ENCODE results near the gene LOXHD1.

LOXHD1 gene

DNA sequence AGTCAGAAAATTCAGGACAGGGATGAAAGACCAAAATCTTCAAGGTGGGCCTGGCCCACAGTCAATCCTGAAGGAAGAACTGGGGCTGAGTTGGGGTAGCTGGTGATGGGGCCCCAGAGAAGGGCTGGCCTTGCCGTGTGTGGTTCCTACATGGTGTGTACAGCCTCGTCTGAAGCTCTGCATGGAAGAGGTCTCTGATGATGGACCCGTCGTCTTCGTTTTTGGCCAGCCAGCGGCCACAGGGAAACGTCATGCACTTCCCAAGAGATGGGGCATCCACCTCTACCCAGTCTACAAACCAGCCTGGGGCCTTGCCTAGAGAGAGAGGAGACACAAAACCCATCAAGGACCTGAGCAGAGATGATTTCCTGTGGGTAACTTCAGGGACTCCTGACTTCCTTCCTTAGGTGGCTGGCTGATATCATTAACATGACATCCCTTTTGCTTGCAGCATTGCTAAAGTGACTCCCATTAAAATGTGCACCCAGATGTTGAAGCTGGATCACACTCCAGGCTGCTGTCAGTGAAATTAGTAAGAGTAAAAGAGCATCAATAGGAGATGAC, 115.3 kb downstream of the LOXHD1 start:
- DNase-seq (ENCODE audit: low spot score), result no peak

DNA sequence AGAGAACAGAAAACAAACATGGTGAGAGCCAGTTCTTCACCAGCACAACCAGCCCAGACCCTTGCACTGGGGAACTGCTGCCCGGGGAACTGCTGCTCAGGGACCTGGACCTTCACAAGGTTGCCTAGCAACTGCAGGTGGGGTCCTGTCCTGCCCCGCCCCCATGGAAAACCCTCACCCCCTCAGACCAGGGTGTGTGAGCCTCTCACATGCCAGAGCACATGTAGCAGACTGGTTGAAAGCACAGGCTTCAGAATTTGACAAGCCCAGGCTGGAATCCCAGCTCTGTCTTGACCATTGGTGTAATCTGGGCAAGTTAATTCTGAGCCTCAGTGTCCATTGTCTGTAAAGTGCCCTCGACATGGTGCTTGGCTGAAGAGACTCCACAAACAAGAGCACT, 118.6 kb downstream of the LOXHD1 start:
- DNase-seq (ENCODE audit: low spot score), result no peak

DNA sequence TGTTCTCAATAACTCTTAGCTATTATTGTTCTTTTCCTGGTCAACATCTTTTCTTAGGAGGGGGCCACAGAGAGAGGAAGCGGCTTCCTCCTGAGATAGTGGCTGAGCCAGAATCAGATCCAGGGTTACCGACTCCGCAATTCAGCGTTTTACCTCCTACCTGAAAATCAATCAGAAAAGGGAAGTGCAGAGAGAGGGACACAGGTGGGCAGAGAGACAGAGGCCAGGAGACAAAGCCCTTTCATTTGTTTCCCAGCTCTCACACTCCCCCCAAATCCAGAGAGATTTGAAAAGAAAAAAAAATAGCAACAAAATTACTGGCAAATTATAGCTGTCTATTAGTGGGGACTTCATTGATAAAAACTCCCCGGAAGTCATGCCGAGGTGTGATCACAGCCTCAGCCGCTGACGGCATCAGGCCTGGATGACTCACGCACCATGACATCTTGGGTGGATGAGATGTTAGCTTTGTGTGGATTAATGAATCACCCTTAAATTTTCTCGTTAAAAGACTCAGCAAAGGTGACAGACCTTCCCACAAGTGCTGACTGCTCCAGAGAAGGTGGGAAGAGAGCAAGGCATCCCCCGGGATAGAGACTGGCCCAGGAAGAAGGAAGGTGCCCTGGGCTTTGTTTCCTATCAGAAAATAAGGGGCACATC, 120.7 kb downstream of the LOXHD1 start:
- peak; percentile 71 for DNase-seq (ENCODE audit: low spot score)

DNA sequence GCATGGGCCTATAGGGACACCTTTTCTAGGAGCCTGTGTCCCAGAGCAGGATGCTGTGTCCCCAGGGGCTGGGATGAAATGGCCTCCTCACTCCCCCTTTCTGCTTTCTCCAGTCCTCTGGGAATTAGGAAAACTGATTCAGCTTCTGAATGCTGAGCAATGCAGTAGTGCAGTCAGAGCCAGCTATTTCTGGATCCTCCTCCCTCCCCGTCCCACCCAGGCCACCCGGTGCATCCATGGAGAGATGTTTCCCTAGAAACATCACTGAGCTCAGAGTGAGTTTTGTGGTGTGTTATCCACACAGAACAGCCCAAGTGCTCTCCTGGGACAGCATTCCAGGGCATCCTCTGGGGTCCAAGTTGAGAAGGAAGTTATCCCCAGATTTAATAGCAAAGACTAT, 125.5 kb downstream of the LOXHD1 start:
- no peak for DNase-seq (ENCODE audit: low spot score)

DNA sequence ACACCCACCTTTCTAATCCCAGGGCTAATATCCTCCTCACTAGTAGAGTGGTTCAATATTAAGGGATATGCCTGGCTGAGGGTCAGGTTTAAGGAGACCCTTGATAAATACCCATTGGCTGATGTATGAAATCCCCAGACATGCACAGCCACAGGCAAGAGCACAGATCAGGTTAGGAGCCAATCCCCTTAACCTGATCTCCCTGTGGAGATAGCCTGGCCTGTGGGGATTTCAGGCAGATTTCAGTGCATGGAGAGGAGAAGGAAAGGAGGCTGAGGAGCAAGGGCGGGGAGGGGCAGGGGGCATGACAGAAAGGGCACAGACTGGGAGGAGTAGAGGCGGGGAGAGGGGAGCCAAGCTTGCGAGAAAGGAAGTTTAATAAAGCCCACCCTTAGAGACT, 129.0 kb downstream of the LOXHD1 start:
- DNase-seq (ENCODE audit: low spot score), result no peak

DNA sequence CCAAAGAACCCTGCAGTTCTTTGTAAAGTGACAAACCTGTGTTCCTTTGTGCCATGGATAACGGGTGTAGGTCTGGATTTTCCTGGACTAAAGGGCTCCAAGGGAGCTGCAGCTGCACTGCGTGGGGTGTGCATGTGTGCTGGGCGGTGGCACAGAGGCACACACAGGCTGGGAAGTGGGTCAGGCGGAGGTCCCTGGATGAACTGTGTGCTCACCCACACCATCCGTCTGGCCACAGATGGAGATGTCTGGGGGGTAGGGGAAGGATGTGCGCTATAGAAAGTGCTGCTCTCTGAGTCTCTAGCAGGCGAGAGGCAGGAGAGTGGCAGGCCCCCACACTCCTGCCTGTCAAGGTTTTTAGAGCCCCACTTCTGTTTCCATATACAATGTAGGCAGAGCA, 137.2 kb downstream of the LOXHD1 start:
- DNase-seq (ENCODE audit: low spot score), result no peak

DNA sequence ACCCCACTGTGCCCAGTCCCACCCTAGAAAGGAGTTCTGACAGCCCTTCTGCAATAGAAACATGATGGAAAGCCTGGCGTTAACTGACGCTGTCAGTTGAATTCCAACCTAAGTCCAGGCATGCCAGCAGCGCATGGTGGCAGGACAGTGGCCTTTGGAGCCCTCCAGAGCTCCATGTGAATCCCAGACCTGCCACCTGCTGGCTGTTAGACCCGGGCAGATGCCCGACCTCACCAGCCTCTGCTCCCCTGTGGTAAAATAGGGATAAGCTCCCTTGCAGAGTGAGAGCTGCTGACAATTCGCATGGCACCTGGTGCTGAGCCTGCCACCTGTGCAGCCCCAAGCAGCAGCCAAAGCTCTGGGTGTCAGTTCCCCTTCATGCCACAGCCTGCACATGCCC, 138.6 kb downstream of the LOXHD1 start:
- peak; percentile 20 for DNase-seq (ENCODE audit: low spot score)

DNA sequence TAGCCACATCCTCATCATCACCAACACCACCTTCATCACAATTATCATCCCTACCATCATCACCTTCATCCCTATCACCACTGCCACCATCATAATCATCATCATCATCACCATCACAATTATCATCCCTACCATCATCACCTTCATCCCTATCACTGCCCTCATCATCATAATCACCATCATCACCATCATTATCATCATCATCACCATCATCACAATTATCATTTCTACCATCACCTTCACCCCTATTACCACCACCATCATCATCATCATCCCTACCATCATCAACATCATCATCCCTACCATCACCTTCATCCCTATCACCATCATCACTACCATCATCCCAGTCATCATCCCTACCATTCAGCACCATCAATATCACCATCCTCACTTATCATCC, 140.5 kb downstream of the LOXHD1 start:
- no peak for DNase-seq (ENCODE audit: low spot score)

DNA sequence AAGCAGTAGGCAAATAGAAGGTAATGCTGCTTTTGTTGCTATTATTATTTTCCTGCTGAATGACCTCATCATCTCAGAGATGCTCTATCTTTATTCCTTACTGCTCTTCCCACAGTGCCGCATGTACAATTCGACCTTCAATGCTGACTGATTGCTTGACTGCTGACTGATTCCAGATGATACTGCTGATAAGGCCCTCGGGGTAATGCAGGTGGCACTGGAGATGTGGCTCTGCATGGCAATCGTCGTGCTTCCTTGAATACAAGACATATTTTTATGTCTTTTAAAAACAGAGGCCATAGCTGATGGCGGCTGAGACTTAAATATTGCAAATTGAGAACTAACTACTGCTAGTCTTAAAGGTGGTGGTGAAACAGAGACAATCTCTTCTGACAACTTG, 146.6 kb downstream of the LOXHD1 start:
- no peak for DNase-seq (ENCODE audit: low spot score)

DNA sequence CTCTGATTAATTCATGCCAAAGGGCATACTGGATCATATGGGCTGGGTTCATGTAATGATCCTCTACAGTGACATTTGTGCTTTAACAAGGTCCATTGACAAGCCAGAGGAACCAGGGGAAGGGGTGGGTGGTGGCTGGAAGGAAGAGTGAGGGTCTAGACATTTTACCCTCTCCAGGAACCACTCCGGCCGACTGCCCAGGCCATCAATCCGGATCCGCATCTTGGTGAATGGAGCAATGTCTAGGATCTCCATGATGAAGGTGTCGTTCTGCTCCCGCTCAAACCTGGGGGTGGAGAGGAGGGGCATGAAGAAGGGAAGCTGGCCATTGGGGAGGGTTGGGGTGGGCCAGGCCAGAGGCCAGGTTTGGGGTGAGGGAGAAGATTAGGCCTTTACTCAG, 147.5 kb downstream of the LOXHD1 start:
- DNase-seq (ENCODE audit: low spot score), result no peak

DNA sequence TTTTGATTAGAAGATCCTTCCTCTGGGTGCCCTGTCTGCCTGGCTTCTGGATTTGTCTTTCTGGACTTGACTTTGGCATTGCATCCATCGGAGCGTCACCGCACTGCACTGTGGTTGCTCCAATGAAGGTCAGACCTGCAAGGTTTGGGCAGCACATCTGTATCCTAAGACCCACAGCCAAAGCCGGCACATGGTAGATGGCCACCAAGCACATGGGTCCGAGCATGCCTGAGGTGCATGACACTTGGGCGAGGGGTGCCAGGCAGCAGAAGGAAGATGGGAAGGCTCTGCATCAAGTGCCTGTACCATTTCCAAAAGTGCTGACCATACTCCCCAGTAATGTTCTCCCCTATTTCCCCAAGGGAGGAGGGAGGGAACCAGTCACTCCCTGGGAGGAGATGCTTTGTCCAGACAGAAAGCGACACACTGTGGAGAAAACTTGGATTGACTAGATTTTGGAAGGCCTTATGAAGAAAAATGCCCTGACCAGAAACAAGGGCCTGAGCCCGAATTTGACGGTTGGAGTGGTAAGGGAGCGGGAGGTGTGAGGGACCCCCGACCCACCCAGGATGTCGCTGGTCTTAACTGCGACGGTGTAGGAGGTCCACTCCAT, 149.9 kb downstream of the LOXHD1 start:
- DNase-seq (ENCODE audit: low spot score), result no peak

DNA sequence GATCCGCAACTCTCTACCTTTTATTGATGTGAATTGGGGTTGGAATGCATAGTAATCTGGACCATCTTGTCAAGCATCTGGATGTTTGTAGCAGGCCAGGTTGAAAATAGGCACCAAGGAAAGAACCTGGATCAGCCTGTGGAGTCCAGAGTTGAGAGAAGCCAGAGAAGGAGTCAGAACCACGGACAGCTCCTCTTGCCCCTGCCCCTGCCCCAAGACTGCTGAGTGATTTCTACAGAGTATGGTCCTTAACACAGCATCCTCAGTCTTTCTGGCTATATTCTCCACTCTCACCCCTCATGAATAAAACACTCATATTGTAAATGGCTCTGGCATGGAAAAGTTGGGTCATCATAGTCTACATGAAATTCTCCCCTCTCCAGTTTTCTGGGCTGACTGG, 154.6 kb downstream of the LOXHD1 start:
- DNase-seq (ENCODE audit: low spot score), result no peak

DNA sequence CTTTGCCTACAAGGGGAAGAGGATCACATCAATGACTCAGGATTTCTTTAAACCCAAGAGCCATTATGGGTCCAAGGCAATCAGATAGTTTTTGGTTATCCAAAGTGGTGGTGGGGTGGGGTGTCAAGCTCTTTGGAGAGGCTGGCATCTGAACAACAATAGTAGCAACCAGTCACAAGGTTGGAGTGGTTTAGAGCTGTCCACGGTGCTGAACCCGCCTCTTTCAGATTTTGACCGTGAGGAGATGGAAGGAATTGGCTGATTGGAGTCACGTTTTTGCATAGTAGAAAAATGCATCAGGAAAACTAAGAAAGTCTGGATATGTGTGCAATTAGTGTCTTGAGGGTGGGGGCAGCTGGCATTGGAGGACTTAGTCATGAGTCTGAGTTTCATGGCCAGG, 159.9 kb downstream of the LOXHD1 start:
- DNase-seq (ENCODE audit: low spot score), result peak; percentile 22

DNA sequence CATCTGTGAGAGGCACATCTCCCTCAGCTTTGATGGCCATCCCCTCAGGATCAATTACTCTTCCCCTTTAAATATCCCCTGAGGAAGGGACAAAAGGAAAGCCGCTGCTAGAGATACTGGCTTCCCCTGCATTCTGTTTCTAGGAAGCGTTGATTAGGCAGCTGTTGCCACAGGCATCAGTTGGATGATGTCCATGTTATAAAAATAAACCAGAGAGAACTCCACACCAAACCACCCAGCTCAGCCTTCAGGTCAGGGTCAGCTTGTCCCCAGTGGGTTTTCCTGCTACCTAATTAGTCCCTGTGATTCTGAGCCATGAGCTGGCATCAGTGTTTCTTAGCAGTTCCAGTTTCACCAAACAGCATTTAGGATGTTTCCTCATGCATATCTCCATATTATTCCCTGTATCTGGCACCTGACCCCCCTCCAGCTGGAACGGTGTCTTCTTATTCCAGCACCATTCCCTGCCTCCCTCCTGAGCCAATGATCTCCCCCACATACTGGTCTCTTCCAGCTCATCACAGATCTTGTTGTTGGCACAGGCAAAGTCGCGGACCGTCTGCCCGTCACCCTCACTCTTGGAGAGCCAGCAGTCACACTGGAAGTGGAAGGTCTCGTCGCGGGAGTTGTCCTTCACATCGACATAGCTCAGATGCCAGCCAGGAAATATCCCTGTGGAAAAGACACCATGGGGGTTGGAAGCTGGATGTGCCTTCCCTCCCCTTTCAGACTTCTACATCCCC, 168.4 kb downstream of the LOXHD1 start:
- DNase-seq (ENCODE audit: low spot score), result no peak

DNA sequence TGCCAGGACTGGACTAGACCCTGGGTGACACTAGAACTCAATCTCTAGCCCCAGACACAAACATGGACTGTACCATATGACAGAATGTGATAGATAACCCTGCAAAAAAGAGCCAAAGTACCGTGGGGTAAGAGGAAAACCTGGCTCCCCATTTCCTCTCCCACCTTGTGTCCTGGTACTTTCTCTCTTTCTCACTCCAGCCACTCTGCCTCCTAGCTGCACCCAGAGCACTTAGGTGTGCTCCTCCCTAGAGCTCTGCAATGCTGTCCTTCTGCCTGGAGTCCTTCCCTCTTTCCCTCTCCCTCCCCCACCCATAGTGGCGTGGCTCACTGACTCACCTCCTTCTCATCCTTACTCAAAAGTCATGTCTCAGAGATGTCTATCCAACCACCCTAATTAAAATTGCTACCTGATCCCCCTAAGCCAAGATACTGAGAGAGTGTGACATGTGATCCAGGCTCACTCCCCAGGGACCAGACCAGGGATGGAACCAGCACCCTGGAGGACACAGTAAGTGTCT, 171.3 kb downstream of the LOXHD1 start:
- DNase-seq (ENCODE audit: low spot score), result peak; percentile 33

DNA sequence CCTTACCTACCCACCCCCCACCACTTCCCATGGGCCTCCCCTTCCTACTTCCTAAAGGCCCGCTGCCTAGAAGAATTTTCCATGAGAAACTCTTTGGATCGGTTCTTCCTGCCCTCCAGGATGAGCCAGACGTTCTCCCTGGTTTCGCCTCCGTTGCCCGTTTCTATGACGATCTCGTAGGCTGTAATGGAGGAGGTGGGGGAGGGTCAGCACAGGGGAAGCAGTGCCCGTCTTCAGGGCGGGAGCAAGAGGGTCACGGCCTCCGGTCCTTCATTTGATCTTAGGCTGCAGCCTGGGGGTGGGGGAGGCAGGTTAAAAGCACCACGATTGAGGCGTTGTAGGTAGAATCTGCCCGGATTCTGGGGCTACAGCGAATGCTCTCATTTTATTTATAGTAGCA, 172.0 kb downstream of the LOXHD1 start:
- no peak for DNase-seq (ENCODE audit: low spot score)

DNA sequence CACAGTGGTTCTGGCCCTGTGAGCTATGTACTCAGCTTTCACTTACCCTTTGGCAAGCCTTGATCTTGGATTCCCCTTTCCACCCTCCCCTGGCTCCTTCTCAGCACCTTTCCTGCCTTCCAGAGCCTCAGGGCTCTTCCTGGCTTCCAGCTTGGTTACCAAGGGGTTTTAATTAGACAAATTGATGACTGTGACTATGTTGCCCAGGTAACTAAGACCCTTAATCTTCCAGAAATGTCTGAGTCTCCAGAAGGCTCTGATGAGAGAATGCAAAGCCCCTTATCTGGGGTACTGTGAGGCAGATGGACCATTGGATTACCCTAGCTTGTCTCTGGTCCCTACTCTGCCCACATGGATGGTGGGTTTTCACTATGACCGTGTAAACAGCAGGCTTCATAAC, 174.2 kb downstream of the LOXHD1 start:
- DNase-seq (ENCODE audit: low spot score), result no peak

DNA sequence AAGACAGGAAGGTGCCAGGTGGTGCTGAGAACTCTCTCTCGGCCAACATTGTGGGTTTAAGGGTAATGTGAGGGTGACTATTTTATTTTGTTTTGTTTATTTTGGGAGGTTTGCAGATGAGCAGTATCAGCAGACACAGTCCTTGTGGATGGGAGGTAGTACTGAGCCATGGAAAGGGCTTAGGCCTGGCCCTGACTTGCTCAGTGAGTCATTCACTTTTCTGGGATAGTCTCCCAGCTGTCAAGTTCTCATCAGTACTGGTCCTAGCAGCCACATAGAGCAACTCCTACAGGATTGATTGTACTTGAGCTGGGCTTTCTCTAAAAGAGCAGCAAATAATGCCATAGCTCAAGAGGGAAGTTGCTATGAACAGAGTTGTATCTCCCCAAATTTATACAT, 175.2 kb downstream of the LOXHD1 start:
- DNase-seq (ENCODE audit: low spot score), result no peak

DNA sequence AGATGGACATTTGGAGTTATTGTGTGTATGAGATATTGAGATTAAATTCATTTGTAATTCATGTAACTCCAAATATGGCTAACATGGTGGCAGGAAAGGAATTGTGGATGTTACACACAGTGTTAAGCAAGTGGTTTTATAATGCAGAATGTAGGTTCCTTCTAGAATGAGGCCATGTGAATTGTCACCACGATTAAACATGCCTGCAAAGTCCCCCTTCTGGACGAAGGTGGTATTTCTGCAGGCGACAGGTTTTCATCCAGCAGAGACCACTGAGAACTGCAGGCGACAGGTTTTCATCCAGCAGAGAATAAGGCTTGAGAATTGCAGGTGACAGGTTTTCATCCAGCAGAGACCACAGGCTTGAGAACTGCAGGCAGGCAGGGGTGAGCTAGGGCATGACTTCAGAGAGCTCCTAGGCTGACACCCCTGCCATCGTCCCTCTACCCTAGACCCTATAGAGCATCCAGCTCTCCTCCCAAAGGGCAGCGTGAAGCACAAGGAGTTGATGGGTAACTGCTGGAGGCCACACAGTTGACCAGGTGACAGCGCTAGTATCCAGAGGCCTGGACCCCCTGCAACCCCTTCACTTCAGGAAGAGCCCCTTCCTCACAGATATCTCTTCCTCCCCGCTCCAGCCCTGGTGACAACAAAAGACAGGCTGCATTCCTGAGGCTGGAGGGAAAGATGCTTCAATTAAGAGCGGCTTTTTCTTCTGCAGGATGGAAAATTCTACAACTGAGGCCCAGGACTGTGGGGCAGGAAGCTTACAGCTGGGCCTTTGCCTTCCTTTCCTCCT, 175.8 kb downstream of the LOXHD1 start:
- peak; percentile 46 for DNase-seq (ENCODE audit: low spot score)

DNA sequence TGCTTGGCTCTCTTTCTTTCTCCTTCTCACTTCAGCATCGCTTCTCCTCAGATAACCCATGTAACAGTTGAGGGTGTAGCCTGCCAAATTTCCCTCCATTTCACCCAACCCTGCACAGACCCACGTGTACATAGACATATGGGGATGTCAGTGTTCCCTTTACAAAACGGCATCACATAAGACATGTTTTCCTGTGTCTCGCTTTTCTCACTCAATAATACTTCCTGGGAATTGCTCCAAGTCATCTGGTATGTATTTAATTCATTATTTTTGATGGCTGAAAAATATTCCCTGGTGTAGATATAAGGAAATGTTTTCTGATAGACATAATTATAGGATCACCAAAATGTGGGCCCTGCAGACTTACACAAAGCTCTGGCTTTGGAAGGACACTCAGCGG, 176.8 kb downstream of the LOXHD1 start:
- no peak for DNase-seq (ENCODE audit: low spot score)

DNA sequence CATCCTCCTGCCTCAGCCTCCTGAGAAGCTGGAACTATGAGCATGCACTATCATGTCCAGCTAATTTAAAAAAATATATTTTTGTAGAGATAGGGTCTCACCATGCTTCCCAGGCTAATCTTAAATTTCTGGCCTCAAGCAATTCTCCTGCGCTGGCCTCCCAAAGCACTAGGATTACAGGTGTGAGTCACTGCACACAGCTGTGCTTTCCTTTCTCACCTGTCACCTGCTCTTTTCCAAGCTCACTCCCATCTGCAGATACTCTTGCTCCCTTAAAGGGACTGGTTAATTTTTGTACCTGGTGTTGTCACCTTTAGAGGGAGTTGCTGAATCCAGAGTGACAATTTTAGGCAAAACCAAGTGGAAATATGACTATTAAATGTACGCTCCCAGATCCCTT, 178.2 kb downstream of the LOXHD1 start:
- no peak for DNase-seq (ENCODE audit: low spot score)

DNA sequence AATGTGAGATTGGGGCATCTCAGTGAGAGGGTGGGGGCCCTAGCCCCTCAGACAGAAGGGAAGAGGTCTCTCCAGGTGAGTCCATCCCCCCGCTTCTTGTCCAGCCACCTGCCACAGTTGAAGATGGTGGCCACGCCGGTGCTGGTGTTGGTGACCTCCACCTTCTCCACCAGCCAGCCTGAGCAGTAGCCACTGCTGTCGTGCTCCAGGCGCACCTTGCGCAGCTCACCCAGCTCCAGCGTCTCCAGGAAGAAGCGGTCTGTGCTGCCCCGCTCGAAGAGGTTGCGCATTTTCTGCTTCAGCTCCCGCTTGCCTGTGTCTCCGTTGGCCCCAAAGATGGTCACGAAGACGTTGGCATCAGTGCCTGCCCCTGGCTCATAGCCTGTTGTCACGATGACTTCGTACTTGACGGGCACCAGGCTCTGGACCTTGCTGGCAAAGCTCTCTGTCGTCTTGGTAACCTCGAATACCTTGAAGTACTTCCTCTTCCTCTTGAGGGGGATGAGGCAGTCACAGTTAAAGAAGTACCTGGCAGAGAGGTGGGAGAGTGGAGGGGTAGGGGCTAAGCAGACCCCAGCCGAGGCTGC, 179.5 kb downstream of the LOXHD1 start:
- no peak for DNase-seq (ENCODE audit: low spot score)

Data from kidney tubule cell (primary cell).